Stimulated activated naive CD8-positive, alpha-beta T cell treated with anti-CD3 and anti-CD28 coated beads, Interleukin-15, Interleukin-2, amounts not matched to agents 100 ng/mL and 50 ng/mL, for 24 hours (primary cell): ENCODE results near the gene AKR1E2.

Source experiments
- H3K27ac Mint-ChIP-seq: one replicate; pipeline ENCODE4 v1.8.0; 2021; ENCODE audit warnings: mild to moderate bottlenecking, mixed read lengths
- H3K27me3 Mint-ChIP-seq: one replicate; pipeline ENCODE4 v1.8.0; 2021; ENCODE audit warnings: mixed read lengths
- H3K36me3 Mint-ChIP-seq: one replicate; pipeline ENCODE4 v1.8.0; 2021; ENCODE audit warnings: low read depth, mixed read lengths
- H3K4me1 Mint-ChIP-seq: one replicate; pipeline ENCODE4 v1.8.0; 2021; ENCODE audit warnings: low read depth, mixed read lengths
- H3K4me3 Mint-ChIP-seq: one replicate; pipeline ENCODE4 v1.8.0; 2021; ENCODE audit warnings: mild to moderate bottlenecking, mixed read lengths
- H3K9me3 Mint-ChIP-seq: one replicate; pipeline ENCODE4 v1.8.0; 2021; ENCODE audit warnings: mixed read lengths

The AKR1E2 gene

GRCh38 chr10:4883079-4883739, 57.2 kb downstream of the AKR1E2 start:
- H3K27ac Mint-ChIP-seq, result no peak overlapping the region
- no peaks in the 10 kb centered on the region for H3K36me3 Mint-ChIP-seq
- H3K27me3 Mint-ChIP-seq, result no peaks in the 10 kb centered on the region
- no peaks in the 10 kb centered on the region for H3K9me3 Mint-ChIP-seq
- no peaks in the 10 kb centered on the region for H3K4me1 Mint-ChIP-seq
- no peak overlapping the region for H3K4me3 Mint-ChIP-seq

GRCh38 chr10:4885162-4885561, 59.2 kb downstream of the AKR1E2 start:
- no peaks in the 10 kb centered on the region for H3K9me3 Mint-ChIP-seq
- H3K36me3 Mint-ChIP-seq, result no peaks in the 10 kb centered on the region
- no peak overlapping the region for H3K27ac Mint-ChIP-seq
- H3K4me1 Mint-ChIP-seq, result no peaks in the 10 kb centered on the region
- no peaks in the 10 kb centered on the region for H3K27me3 Mint-ChIP-seq
- H3K4me3 Mint-ChIP-seq, result no peak overlapping the region

- Mint-ChIP-seq H3K9me3 (no peaks in the 10 kb centered on the region), H3K4me3 (no peak overlapping the region), H3K4me1 (no peaks in the 10 kb centered on the region), H3K27me3 (no peaks in the 10 kb centered on the region), H3K27ac (no peak overlapping the region), H3K36me3 (no peaks in the 10 kb centered on the region)
Observed at GRCh38 chr10:4887501-4887900, 61.5 kb downstream of the AKR1E2 start.

GRCh38 chr10:4888236-4888635, 62.2 kb downstream of the AKR1E2 start:
- no peak overlapping the region for H3K4me3 Mint-ChIP-seq
- no peaks in the 10 kb centered on the region for H3K36me3 Mint-ChIP-seq
- no peak overlapping the region for H3K27ac Mint-ChIP-seq
- H3K4me1 Mint-ChIP-seq, result no peaks in the 10 kb centered on the region
- no peaks in the 10 kb centered on the region for H3K27me3 Mint-ChIP-seq
- no peaks in the 10 kb centered on the region for H3K9me3 Mint-ChIP-seq

GRCh38 chr10:4889959-4890358, 64.0 kb downstream of the AKR1E2 start:
- H3K4me1 Mint-ChIP-seq, result no peaks in the 10 kb centered on the region
- H3K9me3 Mint-ChIP-seq, result no peaks in the 10 kb centered on the region
- H3K36me3 Mint-ChIP-seq, result no peaks in the 10 kb centered on the region
- no peak overlapping the region for H3K27ac Mint-ChIP-seq
- no peak overlapping the region for H3K4me3 Mint-ChIP-seq
- H3K27me3 Mint-ChIP-seq, result peaks cover 3% of the 10 kb centered on the region

- H3K4me1 Mint-ChIP-seq, result no peaks in the 10 kb centered on the region
- H3K27ac Mint-ChIP-seq, result no peak overlapping the region
- no peaks in the 10 kb centered on the region for H3K9me3 Mint-ChIP-seq
- no peaks in the 10 kb centered on the region for H3K36me3 Mint-ChIP-seq
- H3K27me3 Mint-ChIP-seq, result peaks cover 3% of the 10 kb centered on the region
- no peak overlapping the region for H3K4me3 Mint-ChIP-seq
Observed at GRCh38 chr10:4892681-4893080, 66.7 kb downstream of the AKR1E2 start.

- H3K9me3 Mint-ChIP-seq, result no peaks in the 10 kb centered on the region
- no peak overlapping the region for H3K27ac Mint-ChIP-seq
- no peaks in the 10 kb centered on the region for H3K4me1 Mint-ChIP-seq
- H3K4me3 Mint-ChIP-seq, result no peak overlapping the region
- peaks cover 3% of the 10 kb centered on the region for H3K27me3 Mint-ChIP-seq
- H3K36me3 Mint-ChIP-seq, result no peaks in the 10 kb centered on the region
Observed at GRCh38 chr10:4894335-4894734, 68.3 kb downstream of the AKR1E2 start.
